HepG2 (cell line): ENCODE data around the gene SRGAP3. TPM values are rescaled to one million over a fixed set of nuclear protein-coding genes. Genes with fewer than 3 reads are reported as not detected.

Experiments used
- AKNA ChIP-seq: sonication (generic); formaldehyde crosslinking; IDR thresholded peaks from 2 replicates; pipeline ENCODE4 v1.4.0; 2020; ENCODE audit warnings: missing genetic modification reagents, borderline replicate concordance
- FOXP1 ChIP-seq, 2 experiments: fragments of 450-650 bp in 1 of 2; IDR thresholded peaks; 2 replicates each; pipeline ENCODE4 v1.6.1; 2017 to 2018; ENCODE audit warnings: antibody characterized with exemption in 1 of 2
- GLI4 ChIP-seq: sonication (generic); formaldehyde crosslinking; IDR thresholded peaks from 2 replicates; pipeline ENCODE4 v1.5.1; 2020; ENCODE audit warnings: missing genetic modification reagents, mild to moderate bottlenecking, moderate library complexity, borderline replicate concordance
- JUNB ChIP-seq: sonication (generic); formaldehyde crosslinking; IDR thresholded peaks from 2 replicates; pipeline ENCODE4 v1.8.0; 2022; ENCODE audit warnings: missing genetic modification reagents, mild to moderate bottlenecking, borderline replicate concordance
- MAX ChIP-seq: IDR thresholded peaks from 2 replicates; pipeline ENCODE4 v1.6.1; 2012; ENCODE audit warnings: inconsistent platforms
- MYC ChIP-seq: sonication (generic); formaldehyde crosslinking; IDR thresholded peaks from 2 replicates; pipeline ENCODE4 v1.9.0; 2021; ENCODE audit warnings: missing genetic modification reagents, borderline replicate concordance
- SCMH1 ChIP-seq: sonication (generic); formaldehyde crosslinking; IDR thresholded peaks from 2 replicates; pipeline ENCODE4 v1.9.0; 2021; ENCODE audit warnings: missing genetic modification reagents, mild to moderate bottlenecking, borderline replicate concordance
- TFDP2 ChIP-seq: sonication (generic); formaldehyde crosslinking; IDR thresholded peaks from 2 replicates; pipeline ENCODE4 v1.4.0; 2020; ENCODE audit warnings: missing genetic modification reagents
- ZMYM3 ChIP-seq: sonication (generic); formaldehyde crosslinking; IDR thresholded peaks from 2 replicates; pipeline ENCODE4 v1.5.1; 2020; ENCODE audit warnings: mild to moderate bottlenecking, missing genetic modification reagents
- ZNF12 ChIP-seq: sonication (generic); formaldehyde crosslinking; IDR thresholded peaks from 2 replicates; pipeline ENCODE4 v1.5.0; 2020; ENCODE audit warnings: missing genetic modification reagents
- ZNF512B ChIP-seq: sonication (generic); formaldehyde crosslinking; IDR thresholded peaks from 2 replicates; pipeline ENCODE4 v1.5.1; 2020; ENCODE audit warnings: missing genetic modification reagents, mild to moderate bottlenecking, borderline replicate concordance
- ZNF572 ChIP-seq: sonication (generic); formaldehyde crosslinking; IDR thresholded peaks from 2 replicates; pipeline ENCODE4 v1.5.1; 2020; ENCODE audit warnings: mild to moderate bottlenecking, missing genetic modification reagents
- ZNF580 ChIP-seq: IDR thresholded peaks from 2 replicates; pipeline ENCODE4 v1.6.1; 2016; ENCODE audit warnings: low read depth, borderline replicate concordance
- ZNF713 ChIP-seq: sonication (generic); formaldehyde crosslinking; IDR thresholded peaks from 2 replicates; pipeline ENCODE4 v1.4.0; 2020; ENCODE audit warnings: mild to moderate bottlenecking, missing genetic modification reagents
- ZNF784 ChIP-seq: sonication (generic); formaldehyde crosslinking; IDR thresholded peaks from 2 replicates; pipeline ENCODE4 v1.5.1; 2020; ENCODE audit warnings: missing genetic modification reagents, mild to moderate bottlenecking, borderline replicate concordance
- polyA plus RNA-seq, 8 experiments: library from polyadenylated mRNA; depleted of rRNA in 3 of 8; stranded (reverse) in 7 of 8; unstranded in 1 of 8; fragments of >200 nt; fragmentation: Illumina TruSeq in 4 of 8; extraction: Trizol in 4 of 8; gene quantifications; 2 replicates each; pipeline versions ENCODE4 v1.2.1 to v1.2.3, GENCODE V29; 2011 to 2016; ENCODE audit warnings: low read depth in 4 of 8, missing spikeins in 1 of 8, mixed read lengths in 1 of 8; ENCODE audit not compliant: insufficient read depth in 1 of 8
- total RNA-seq, 5 experiments: library from RNA; depleted of rRNA; stranded (reverse); fragments of >200 nt; fragmentation: Illumina TruSeq; extraction: Trizol; gene quantifications; 2 replicates each; pipeline ENCODE4 v1.2.3, GENCODE V29; 2016; ENCODE audit warnings: low read depth in 1 of 5

Gene SRGAP3
- total and polyA plus RNA-seq, 2 of the 13 experiments (the other 11 are each of a cell fraction or from before 2014, with no cell fraction given): 1.2 to 1.4 TPM

- no peak for TF ChIP-seq ZNF512B (CRISPR knock-in tag)
- TF ChIP-seq ZNF713 (CRISPR knock-in tag): no peak
- TF ChIP-seq ZMYM3: no peak
- TF ChIP-seq JUNB (CRISPR knock-in tag): no peak
- peak; percentile 46; the same call in 1 of the 2 replicates for TF ChIP-seq TFDP2 (CRISPR knock-in tag)
- no peak for TF ChIP-seq SCMH1 (CRISPR knock-in tag)
- no peak for TF ChIP-seq ZNF784
- TF ChIP-seq ZNF12 (CRISPR knock-in tag): no peak
- TF ChIP-seq MYC (CRISPR knock-in tag): peak; percentile 39; the same call in 1 of the 2 replicates
- TF ChIP-seq FOXP1 (IDR thresholded peaks at IDR 0.05): no peak
- no peak for TF ChIP-seq FOXP1 (CRISPR knock-in tag; IDR thresholded peaks at IDR 0.05)
- TF ChIP-seq AKNA (CRISPR knock-in tag): no peak
- no peak for TF ChIP-seq GLI4 (CRISPR knock-in tag)
- TF ChIP-seq ZNF572: no peak
- peak; percentile 77 for TF ChIP-seq MAX
- no peak for TF ChIP-seq ZNF580 (CRISPR knock-in tag)
Observed at GRCh38 chr3:8996681-8997121, 252.7 kb downstream of the SRGAP3 start (continued).
